HEK293 (cell line): Measurements from ENCODE around the gene ARG2.

Experiments used
- CTCF ChIA-PET: fragments of 350-600 bp; formaldehyde crosslinking; extraction: SDS; loops from one replicate; lab custom pipeline; 2021; ENCODE audit warnings: antibody characterized with exemption; lab: Yijun Ruan, JAX
- POLR2A ChIA-PET: fragments of 300-600 bp; formaldehyde crosslinking; extraction: SDS; loops from one replicate; lab custom pipeline; 2020; ENCODE audit warnings: antibody characterized with exemption, inconsistent platforms; lab: Yijun Ruan, JAX
- H3K27ac ChIP-seq: fragments of 200-500 bp; sonication (Bioruptor generic); 2 replicates; pipeline ENCODE4 v1.5.1; 2014; ENCODE audit warnings: low read depth, low read length, control low read depth, inconsistent platforms; ENCODE audit errors: extremely low read depth
- H3K36me3 ChIP-seq, 2 experiments: fragments of 200-500 bp in 1 of 2; sonication (Bioruptor generic) in 1 of 2; 1 replicate in 1 of 2; 2 replicates in 1 of 2; pipeline ENCODE4 v1.5.1; 2014 to 2017; ENCODE audit warnings: inconsistent platforms in 2 of 2, low read length in 2 of 2; ENCODE audit not compliant: control insufficient read depth in 2 of 2, insufficient read depth in 1 of 2
- H3K4me1 ChIP-seq: fragments of 200-500 bp; sonication (Bioruptor generic); 2 replicates; pipeline ENCODE4 v1.5.1; 2014; ENCODE audit warnings: mild to moderate bottlenecking, low read length, inconsistent platforms; ENCODE audit not compliant: control insufficient read depth, insufficient read depth
- H3K4me3 ChIP-seq: 2 replicates; pipeline ENCODE4 v1.5.1; 2011; ENCODE audit warnings: low read depth, mild to moderate bottlenecking, control low read depth, low read length, moderate library complexity
- H3K9me3 ChIP-seq: fragments of 200-500 bp; sonication (Bioruptor generic); 2 replicates; pipeline ENCODE4 v1.5.1; 2014; ENCODE audit warnings: low read depth, low read length, inconsistent platforms; ENCODE audit not compliant: control insufficient read depth, insufficient read depth
- GLI4 ChIP-seq: fragments of 450-650 bp; formaldehyde crosslinking; IDR thresholded peaks from 2 replicates; pipeline ENCODE4 v1.5.1; 2016; ENCODE audit warnings: missing biosample characterization, missing genetic modification characterization
- PRDM1 ChIP-seq: fragments of 450-650 bp; formaldehyde crosslinking; IDR thresholded peaks from 2 replicates; pipeline ENCODE4; 2016; ENCODE audit warnings: missing biosample characterization, missing genetic modification characterization
- REPIN1 ChIP-seq: fragments of 450-650 bp; formaldehyde crosslinking; IDR thresholded peaks from 2 replicates; pipeline ENCODE4 v1.5.1; 2017; ENCODE audit warnings: missing biosample characterization, missing genetic modification characterization, low read depth
- WT1 ChIP-seq: fragments of 450-650 bp; formaldehyde crosslinking; IDR thresholded peaks from 2 replicates; pipeline ENCODE4 v1.5.1; 2016; ENCODE audit warnings: missing biosample characterization, missing genetic modification characterization
- ZBTB17 ChIP-seq: fragments of 450-650 bp; formaldehyde crosslinking; IDR thresholded peaks from 2 replicates; pipeline ENCODE4 v1.5.1; 2016; ENCODE audit warnings: missing biosample characterization, missing genetic modification characterization
- ZBTB7A ChIP-seq: fragments of 450-650 bp; formaldehyde crosslinking; IDR thresholded peaks from 2 replicates; pipeline ENCODE4 v1.5.1; 2016; ENCODE audit warnings: low read depth, missing biosample characterization, missing genetic modification characterization
- ZNF2 ChIP-seq: fragments of 450-650 bp; formaldehyde crosslinking; IDR thresholded peaks from 2 replicates; pipeline ENCODE4 v1.5.1; 2016; ENCODE audit warnings: missing biosample characterization, missing genetic modification characterization
- ZNF366 ChIP-seq: fragments of 450-650 bp; formaldehyde crosslinking; conservative IDR thresholded peaks from 2 replicates; pipeline ENCODE4 v1.5.1; 2016; ENCODE audit warnings: missing biosample characterization, missing genetic modification characterization
- ZNF391 ChIP-seq: fragments of 450-650 bp; formaldehyde crosslinking; IDR thresholded peaks from 2 replicates; pipeline ENCODE4 v1.5.1; 2016; ENCODE audit warnings: low read depth, missing biosample characterization, missing genetic modification characterization, borderline replicate concordance
- ZNF394 ChIP-seq: fragments of 450-650 bp; formaldehyde crosslinking; IDR thresholded peaks from 2 replicates; pipeline ENCODE4 v1.5.1; 2016; ENCODE audit warnings: missing biosample characterization, missing genetic modification characterization, mild to moderate bottlenecking, moderate library complexity, borderline replicate concordance
- ZNF530 ChIP-seq: fragments of 450-650 bp; formaldehyde crosslinking; IDR thresholded peaks from 2 replicates; pipeline ENCODE4 v1.5.1; 2016; ENCODE audit warnings: low read depth, missing biosample characterization, missing genetic modification characterization
- ZNF561 ChIP-seq: fragments of 450-650 bp; IDR thresholded peaks from 2 replicates; pipeline ENCODE4 v1.5.1; 2018; ENCODE audit warnings: missing biosample characterization, missing genetic modification characterization, borderline replicate concordance
- ZNF571 ChIP-seq: fragments of 450-650 bp; formaldehyde crosslinking; IDR thresholded peaks from 2 replicates; pipeline ENCODE4 v1.5.0; 2017; ENCODE audit warnings: missing biosample characterization, missing genetic modification characterization
- ZNF626 ChIP-seq: fragments of 450-650 bp; sonication (Bioruptor Pico); formaldehyde crosslinking; IDR thresholded peaks from 2 replicates; pipeline ENCODE4 v1.5.1; 2018; ENCODE audit warnings: missing biosample characterization, missing genetic modification characterization, inconsistent platforms
- ZNF629 ChIP-seq: fragments of 450-650 bp; formaldehyde crosslinking; IDR thresholded peaks from 2 replicates; pipeline ENCODE4 v1.5.1; 2017; ENCODE audit warnings: missing biosample characterization, missing genetic modification characterization
- ZNF660 ChIP-seq: fragments of 450-650 bp; IDR thresholded peaks from 2 replicates; pipeline ENCODE4 v1.5.1; 2018; ENCODE audit warnings: missing biosample characterization, mild to moderate bottlenecking, missing genetic modification characterization
- ZNF76 ChIP-seq: fragments of 450-650 bp; formaldehyde crosslinking; IDR thresholded peaks from 2 replicates; pipeline ENCODE4; 2016; ENCODE audit warnings: low read depth, missing biosample characterization, missing genetic modification characterization, borderline replicate concordance
- ZNF843 ChIP-seq: fragments of 450-650 bp; formaldehyde crosslinking; IDR thresholded peaks from 2 replicates; pipeline ENCODE4 v1.5.1; 2016; ENCODE audit warnings: missing biosample characterization, missing genetic modification characterization
- ZSCAN23 ChIP-seq: fragments of 450-650 bp; formaldehyde crosslinking; IDR thresholded peaks from 2 replicates; pipeline ENCODE4 v1.5.1; 2016; ENCODE audit warnings: missing biosample characterization, missing genetic modification characterization
- TF ChIP-seq, protein P1 (sequence below): fragments of 450-650 bp; formaldehyde crosslinking; IDR thresholded peaks from 2 replicates; pipeline ENCODE4 v1.5.1; 2017; ENCODE audit warnings: missing biosample characterization, missing genetic modification characterization
- TF ChIP-seq, protein P2 (sequence below): fragments of 450-650 bp; formaldehyde crosslinking; IDR thresholded peaks from 2 replicates; pipeline ENCODE4 v1.5.1; 2016; ENCODE audit warnings: missing biosample characterization, missing genetic modification characterization

The ARG2 gene

DNA sequence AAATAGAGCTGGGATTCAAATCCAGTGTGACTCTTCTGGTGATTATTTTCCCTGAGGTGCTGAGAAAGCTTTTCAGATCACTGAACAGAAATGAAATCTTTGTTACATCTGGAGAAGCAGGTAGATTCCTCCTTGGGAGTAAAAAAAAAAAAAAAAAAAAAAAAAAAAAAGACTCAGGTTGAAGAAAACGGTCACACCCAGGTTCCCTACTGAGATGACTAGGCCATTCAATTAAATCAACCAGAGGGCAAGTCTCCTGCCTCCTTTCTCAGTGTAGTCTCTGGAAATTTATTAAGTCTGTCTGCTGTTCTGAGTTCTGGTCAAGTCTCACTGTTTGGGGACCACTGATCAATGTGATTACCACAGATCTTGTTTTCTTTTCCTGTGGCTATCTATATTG, 24.0 kb downstream of the ARG2 start:
- TF ChIP-seq ZNF366 = no peak
- TF ChIP-seq ZNF629 (tag by site-specific recombination) = no peak
- TF ChIP-seq, all 188 proteins: peak for 0
- CTCF ChIA-PET = interaction anchor here (0.6 to 1.4 kb wide), 3 partner anchors 15 to 60 kb away, joined by 3 to 6 read pairs (median 3); no protein-coding TSS in a partner anchor
- POLR2A ChIA-PET = interaction anchor here (0.8 kb wide), 1 partner anchor 23 kb away, joined by 3 read pairs; the partner anchor contains the start of gene ARG2
- H3K9me3 ChIP-seq = no peaks in the 10 kb centered on the region
- peaks cover 2% of the 10 kb centered on the region; the same call in 1 of the 2 replicates for H3K4me1 ChIP-seq
- no peak overlapping the region for H3K27ac ChIP-seq
- H3K4me3 ChIP-seq = no peak overlapping the region
- H3K36me3 ChIP-seq = peaks cover 6 to 40% of the 10 kb centered on the region in 2 experiments; a peak in 2 of 3 replicates

DNA sequence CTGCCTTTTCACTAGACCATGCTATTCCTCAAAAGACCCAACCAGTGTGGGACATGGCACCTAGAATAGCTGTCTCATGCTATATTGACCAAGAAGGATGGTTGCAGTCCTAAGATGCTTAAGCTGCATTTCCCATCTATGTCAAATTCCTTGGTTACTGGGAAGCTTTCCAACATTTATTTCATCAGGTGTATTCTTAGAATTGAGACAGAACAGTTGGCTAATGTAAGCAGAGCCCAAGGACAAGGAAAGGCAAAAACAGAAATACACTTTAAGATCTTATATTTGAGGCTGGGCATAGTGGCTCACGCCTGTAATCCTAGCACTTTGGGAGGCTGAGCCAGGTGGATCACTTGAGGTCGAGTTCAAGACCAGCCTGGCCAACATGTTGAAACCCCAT, 24.7 kb downstream of the ARG2 start:
- CTCF ChIA-PET = interaction anchor here (0.6 to 1.4 kb wide), 5 partner anchors 60 to 247 kb away, joined by 3 to 6 read pairs (median 3); no protein-coding TSS in a partner anchor
- Histone ChIP-seq H3K27ac (no peak overlapping the region), H3K9me3 (no peaks in the 10 kb centered on the region)
- no peak for TF ChIP-seq ZNF2 (tag by site-specific recombination)
- TF ChIP-seq ZBTB7A = no peak
- TF ChIP-seq, all 188 proteins: peak for 0
- no peak overlapping the region for H3K4me3 ChIP-seq
- peaks cover 2% of the 10 kb centered on the region; the same call in 1 of the 2 replicates for H3K4me1 ChIP-seq
- peaks cover 11 to 47% of the 10 kb centered on the region in 2 experiments; a peak in 2 of 3 replicates for H3K36me3 ChIP-seq
- POLR2A ChIA-PET = interaction anchor here (0.8 kb wide), 1 partner anchor 24 kb away, joined by 3 read pairs; the partner anchor contains the start of gene ARG2

DNA sequence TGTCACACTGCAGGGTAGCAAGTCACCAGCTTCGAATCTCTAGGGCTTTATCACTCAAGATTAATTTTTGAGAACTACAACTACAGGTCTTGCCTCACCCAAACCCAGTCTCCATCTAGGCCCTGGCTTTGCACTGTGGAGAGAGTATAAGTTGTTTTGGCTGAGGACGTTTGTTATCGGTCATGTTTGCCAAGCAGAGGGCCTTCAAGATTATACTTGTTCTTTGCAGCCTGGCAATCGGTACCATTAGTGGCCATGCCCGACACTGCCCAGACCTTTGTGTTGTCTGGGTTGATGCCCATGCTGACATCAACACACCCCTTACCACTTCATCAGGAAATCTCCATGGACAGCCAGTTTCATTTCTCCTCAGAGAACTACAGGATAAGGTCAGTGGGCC, 25.7 kb downstream of the ARG2 start:
- Histone ChIP-seq H3K27ac (no peak overlapping the region), H3K36me3 (peaks cover 16 to 57% of the 10 kb centered on the region in 2 experiments; a peak in 2 of 3 replicates), H3K9me3 (no peaks in the 10 kb centered on the region), H3K4me3 (no peak overlapping the region), H3K4me1 (peaks cover 2% of the 10 kb centered on the region; the same call in 1 of the 2 replicates)
- TF ChIP-seq, protein P1, sequence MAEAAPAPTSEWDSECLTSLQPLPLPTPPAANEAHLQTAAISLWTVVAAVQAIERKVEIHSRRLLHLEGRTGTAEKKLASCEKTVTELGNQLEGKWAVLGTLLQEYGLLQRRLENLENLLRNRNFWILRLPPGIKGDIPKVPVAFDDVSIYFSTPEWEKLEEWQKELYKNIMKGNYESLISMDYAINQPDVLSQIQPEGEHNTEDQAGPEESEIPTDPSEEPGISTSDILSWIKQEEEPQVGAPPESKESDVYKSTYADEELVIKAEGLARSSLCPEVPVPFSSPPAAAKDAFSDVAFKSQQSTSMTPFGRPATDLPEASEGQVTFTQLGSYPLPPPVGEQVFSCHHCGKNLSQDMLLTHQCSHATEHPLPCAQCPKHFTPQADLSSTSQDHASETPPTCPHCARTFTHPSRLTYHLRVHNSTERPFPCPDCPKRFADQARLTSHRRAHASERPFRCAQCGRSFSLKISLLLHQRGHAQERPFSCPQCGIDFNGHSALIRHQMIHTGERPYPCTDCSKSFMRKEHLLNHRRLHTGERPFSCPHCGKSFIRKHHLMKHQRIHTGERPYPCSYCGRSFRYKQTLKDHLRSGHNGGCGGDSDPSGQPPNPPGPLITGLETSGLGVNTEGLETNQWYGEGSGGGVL (tag by site-specific recombination) = no peak
- POLR2A ChIA-PET = interaction anchor here (0.7 kb wide), 1 partner anchor 74 kb away, joined by 3 read pairs; no protein-coding TSS in a partner anchor
- CTCF ChIA-PET = interaction anchor here (0.6 to 0.7 kb wide), 2 partner anchors 23 to 66 kb away, joined by 3 to 4 read pairs; no protein-coding TSS in a partner anchor

DNA sequence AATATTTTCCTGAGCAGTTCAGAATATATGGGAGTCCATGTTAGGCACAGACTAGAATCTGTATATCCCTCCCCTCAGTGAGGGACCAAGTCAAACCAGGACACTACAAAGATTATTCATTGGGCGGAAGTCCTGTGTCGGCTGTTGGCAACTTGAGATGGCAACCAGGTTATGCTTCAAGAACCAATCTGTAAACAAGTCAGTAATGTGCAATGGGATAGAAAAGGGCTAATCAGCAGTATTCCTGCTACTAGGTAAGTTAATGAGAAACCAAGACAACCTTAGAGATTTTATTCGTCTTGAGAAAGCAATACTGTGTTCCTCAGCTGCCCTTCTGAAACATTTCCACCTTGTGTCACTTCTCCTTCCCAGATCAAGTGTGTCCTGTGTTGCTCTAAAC, 26.4 kb downstream of the ARG2 start:
- peaks cover 22 to 64% of the 10 kb centered on the region in 2 experiments; a peak in 2 of 3 replicates for H3K36me3 ChIP-seq
- H3K4me3 ChIP-seq = no peak overlapping the region
- peaks cover 2% of the 10 kb centered on the region; the same call in 1 of the 2 replicates for H3K4me1 ChIP-seq
- no peak overlapping the region for H3K27ac ChIP-seq
- TF ChIP-seq ZNF660 (no peak), PRDM1 (tag by site-specific recombination) (no peak), ZSCAN23 (tag by site-specific recombination) (no peak), ZNF843 (tag by site-specific recombination) (no peak)
- POLR2A ChIA-PET = no interaction called here
- H3K9me3 ChIP-seq = no peaks in the 10 kb centered on the region
- CTCF ChIA-PET = no interaction called here

DNA sequence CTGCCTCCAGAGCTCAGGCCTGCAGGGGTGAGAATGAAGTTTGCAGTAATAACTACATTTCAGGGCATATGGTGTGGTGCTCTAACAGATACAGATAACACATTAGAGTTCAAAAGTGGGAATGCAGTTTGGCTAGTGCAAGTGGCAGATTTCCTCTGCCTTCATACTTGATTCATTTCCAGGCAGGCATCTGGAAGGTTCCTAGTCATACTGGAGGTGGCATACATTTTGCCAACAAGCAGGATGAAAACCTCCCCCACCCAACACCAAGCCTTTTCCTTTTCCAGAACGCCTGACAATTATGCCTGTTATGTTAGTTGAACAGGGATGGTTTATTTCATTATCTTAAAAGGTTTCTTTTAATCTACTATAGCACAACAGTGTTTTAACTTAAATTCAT, 30.4 kb downstream of the ARG2 start:
- Histone ChIP-seq H3K36me3 (peaks cover 44 to 92% of the 10 kb centered on the region in 2 experiments), H3K4me3 (no peak overlapping the region), H3K4me1 (no peaks in the 10 kb centered on the region), H3K9me3 (no peaks in the 10 kb centered on the region), H3K27ac (no peak overlapping the region)
- ChIA-PET CTCF (interaction anchor here (0.9 kb wide), 1 partner anchor 55 kb away, joined by 3 read pairs; no protein-coding TSS in a partner anchor), POLR2A (no interaction called here)
- TF ChIP-seq ZNF391 (no peak), ZBTB17 (tag by site-specific recombination) (no peak), ZNF571 (no peak), ZNF530 (tag by site-specific recombination) (no peak), ZNF626 (tag by site-specific recombination) (no peak), ZNF76 (tag by site-specific recombination) (no peak), WT1 (tag by site-specific recombination) (no peak), REPIN1 (tag by site-specific recombination) (no peak), ZNF394 (no peak), GLI4 (tag by site-specific recombination) (no peak), ZNF561 (no peak)
- TF ChIP-seq, protein P2, sequence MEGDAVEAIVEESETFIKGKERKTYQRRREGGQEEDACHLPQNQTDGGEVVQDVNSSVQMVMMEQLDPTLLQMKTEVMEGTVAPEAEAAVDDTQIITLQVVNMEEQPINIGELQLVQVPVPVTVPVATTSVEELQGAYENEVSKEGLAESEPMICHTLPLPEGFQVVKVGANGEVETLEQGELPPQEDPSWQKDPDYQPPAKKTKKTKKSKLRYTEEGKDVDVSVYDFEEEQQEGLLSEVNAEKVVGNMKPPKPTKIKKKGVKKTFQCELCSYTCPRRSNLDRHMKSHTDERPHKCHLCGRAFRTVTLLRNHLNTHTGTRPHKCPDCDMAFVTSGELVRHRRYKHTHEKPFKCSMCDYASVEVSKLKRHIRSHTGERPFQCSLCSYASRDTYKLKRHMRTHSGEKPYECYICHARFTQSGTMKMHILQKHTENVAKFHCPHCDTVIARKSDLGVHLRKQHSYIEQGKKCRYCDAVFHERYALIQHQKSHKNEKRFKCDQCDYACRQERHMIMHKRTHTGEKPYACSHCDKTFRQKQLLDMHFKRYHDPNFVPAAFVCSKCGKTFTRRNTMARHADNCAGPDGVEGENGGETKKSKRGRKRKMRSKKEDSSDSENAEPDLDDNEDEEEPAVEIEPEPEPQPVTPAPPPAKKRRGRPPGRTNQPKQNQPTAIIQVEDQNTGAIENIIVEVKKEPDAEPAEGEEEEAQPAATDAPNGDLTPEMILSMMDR (tag by site-specific recombination) = no peak
